Measurements from ENCODE around the gene FGF1.

The FGF1 gene

DNA sequence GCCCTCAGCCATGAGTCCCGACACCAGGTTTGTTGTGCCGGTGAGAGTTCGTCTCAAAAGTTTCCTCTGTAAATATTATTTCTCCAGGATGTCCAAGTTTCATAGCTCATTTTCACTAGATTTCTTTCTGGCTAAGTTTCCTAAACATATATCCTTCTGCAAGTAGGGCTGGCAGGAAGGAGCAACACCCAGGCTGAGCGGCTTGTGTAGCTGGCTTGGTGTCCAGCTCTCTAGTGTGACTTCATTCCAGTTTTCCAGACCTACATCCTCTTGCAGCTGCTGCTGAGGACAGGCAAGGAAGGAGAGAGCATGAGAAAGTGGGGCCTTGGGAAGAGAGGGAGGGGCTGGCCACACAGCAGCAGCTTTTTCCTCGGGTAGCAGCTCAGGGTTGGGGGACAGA lies 80.3 kb downstream of the FGF1 start:
- DNase-seq: no peak

GRCh38 chr5:142602720-142603245 lies 83.1 kb downstream of the FGF1 start:
- no peak for DNase-seq

GRCh38 chr5:142601432-142601831 lies 84.5 kb downstream of the FGF1 start:
- DNase-seq: no peak

GRCh38 chr5:142600611-142601358 lies 85.1 kb downstream of the FGF1 start:
- DNase-seq: no peak

DNA sequence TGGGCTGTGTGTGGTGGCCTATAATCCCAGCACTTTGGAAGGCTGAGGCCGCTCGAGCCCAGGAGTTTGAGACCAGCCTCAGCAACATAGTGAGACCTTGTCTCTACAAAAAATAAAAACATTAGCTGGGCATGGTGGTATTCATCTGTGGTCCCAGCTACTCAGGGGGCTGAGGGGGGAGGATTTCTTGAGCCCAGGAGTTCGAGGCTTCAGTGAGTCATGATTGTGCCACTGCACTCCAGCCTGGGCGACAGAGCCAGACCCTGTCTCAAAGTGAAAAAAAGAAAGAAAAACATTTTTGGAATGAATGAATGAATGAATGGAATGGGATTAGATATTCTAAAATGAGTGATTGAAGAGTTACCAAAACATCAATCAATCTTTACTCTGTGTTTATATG lies 85.8 kb downstream of the FGF1 start:
- DNase-seq: no peak

DNA sequence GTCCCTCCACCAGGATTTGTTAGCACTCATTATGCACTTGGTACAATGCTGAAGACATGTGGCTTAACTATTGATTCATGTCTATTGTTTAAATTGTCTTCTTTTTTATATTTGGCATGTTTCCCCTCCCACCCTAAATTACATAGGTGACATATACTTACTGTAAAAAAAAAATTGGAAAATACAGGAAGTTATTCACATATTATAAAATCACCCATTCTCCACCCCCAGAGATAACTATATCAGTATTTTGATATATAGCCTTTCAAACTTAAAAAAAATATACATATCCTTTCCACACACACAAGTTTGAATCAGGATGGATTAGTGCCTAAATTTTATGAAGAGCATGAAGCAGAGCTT lies 87.6 kb downstream of the FGF1 start:
- DNase-seq: no peak

DNA sequence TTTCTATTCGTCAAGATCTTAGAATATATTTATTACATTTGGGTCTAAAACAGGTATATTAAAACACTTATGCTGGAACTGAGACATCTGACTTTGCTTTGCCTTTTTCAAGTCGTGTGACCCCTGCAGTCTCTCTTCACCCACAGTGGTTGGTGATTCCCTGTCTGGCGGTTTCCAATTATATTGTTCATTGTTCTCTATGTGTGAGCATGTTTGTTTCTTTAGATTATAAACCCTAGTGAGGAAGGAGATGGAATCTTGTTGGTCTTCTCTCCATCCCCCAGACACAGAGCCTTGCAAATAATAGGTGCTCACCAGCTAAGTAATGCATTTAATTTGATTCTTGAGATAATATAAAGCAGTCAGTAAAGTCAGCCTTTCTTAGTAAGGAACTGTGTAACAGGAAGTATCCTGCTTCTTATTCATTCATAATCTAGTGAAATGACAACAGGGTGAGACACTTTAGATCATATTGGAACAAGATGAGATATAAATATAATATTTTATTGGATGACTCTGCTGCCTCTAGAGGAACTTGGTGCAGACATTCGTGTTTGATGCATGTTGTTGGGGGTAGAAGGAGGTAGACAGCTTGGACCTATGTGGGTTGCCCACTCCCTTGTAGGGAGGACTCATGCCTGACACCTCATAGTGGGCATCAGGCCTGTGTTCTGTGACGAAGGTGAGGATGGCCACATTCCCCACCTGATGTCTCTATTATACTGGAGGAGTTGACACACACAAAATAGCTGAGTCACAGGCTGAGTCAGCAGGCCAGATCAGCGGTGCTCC lies 88.1 kb downstream of the FGF1 start:
- DNase-seq: peak; percentile 45

- no peak for DNase-seq
Measured at GRCh38 chr5:142597025-142597424, 88.9 kb downstream of the FGF1 start.

DNA sequence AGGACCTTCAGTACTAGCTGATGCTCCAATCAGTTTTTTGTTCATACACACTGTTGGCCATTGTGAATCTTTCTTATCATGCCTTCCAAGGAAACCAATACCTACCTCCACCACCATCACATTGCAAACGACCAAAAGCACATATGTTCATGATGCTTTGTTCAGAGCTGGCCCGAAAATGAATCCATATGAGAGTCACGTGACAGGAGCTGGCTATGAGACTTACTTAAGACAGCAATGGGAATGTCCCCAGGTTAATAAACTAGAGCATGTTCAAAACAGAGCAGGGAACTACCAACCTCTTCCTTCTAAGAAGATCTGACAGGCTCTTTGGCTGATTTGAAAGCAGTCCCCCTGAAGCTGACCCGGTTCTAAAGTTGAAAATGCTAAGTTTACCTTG lies 93.5 kb downstream of the FGF1 start:
- no peak for DNase-seq

DNA sequence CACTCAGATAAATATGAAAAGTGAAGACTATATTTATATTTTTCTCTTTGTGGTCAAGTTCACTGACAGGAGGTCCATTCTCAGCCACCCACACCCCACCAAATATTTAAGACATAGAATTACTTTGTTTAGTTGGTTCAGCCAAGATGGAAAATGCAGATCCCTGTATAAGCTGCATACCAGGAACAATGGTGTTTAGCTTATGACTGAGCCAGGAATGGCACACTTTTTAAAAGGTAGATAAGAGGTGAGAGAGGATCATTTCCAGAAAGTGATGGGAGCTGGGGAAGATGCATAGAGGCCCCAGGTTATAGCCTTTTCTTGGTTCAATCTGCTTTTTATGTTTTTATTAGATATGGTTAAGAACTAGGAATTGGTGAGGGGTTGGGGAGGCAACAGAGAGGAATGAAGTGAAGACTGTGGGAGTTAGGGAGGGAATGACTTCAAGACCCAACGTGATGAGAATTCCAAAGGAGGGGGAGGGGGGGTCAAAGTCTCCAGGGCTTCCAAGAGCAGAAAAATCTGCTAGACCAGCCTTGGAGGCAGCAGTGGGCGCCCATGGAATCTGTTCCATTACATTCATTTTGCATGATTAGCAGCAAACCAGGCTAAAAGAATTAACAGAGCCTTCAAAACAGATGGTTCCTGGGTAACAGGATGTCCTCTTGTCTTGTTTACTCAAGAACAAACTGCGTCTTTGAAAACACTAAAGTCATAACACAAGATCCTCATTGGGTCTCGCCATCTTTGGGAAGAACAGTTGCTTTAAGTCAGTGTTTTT lies 95.2 kb downstream of the FGF1 start:
- no peak for DNase-seq

DNA sequence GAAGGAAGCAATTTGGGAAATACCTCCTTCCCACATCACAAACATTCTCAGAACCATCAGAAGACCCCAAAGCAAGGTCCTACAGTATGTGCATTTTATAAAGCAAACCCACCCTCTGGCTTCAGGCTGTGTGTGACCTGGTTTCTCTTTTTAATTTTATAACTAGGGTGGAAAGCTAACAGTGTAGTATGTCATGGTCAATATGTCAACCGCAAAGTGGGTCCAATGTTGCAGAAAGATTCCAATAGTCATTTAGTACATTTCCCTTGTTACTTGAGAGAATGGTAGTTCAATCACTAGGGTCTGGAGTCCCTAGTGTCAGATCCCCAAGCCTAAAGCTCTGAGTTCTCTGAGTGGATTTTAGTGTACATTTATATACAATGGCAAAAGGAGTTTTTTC lies 96.2 kb downstream of the FGF1 start:
- DNase-seq: no peak

DNA sequence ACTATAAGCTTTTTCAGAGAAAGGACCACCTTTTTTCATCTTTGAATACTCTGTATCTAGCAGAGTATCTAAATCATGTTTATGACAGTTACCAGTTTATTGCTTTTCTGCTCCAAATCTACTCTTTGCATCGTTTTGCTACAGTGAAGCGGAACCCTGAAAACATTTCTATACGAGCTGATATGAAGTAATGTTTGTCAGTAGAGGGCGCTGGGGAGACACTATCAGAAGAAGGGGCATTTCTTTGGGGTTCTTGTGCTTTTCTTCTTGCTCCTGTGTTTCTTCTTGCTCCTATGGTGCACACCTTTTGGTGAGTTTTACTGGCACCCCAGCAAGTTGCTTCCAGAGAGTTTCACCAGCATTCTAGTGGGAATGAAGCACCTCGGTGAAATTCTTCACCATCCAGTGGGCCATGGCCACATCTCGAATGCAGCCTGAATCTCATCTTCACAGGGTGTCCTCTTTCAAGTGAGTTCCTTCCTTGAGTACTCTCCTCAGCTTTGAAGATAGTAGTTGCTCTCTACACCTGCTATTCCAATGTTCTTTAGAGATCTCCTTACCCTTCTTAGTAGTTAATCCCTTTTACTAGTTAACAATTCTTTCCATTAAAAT lies 98.4 kb downstream of the FGF1 start:
- DNase-seq: peak; percentile 17

- DNase-seq: no peak
Measured at GRCh38 chr5:142586552-142586951, 99.3 kb downstream of the FGF1 start.

DNA sequence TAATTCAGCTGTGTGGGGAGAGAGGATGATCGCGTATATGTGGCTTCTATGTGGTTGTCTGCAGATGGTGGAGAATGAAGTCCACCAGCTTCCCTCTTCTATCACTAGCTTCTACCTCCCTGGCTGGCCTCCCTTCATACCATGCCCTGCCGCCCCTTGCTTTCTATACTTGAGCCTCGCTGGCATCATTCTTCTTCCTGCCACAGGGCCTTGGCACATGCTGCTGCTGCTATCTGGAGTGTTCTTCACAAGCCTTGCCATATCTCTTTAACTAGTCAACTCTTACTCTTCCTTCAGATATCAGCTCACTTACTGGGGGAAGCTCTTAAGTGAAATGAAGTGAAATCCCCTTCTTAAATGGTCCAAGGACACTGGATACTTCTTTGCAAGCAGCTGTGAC lies 100.4 kb downstream of the FGF1 start:
- DNase-seq: no peak

DNA sequence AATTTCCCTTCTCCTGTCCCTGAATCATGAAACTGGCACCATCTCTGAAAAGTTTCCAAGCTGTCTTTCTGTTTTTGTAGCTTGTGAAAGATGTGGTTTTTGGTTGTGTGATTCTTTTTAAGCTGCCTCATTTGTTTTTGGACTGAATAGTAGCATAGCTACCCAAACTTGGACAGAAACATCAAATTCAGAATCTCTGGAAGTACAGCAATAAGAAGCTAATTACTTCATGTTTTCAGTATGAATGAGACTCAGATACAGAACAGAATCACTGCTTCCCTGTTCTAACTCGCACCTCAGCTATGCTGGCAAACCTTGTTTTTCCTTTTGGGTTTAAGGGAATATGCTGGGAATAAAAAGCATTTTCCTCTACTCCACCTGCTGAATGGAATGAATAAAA lies 101.0 kb downstream of the FGF1 start:
- no peak for DNase-seq

DNA sequence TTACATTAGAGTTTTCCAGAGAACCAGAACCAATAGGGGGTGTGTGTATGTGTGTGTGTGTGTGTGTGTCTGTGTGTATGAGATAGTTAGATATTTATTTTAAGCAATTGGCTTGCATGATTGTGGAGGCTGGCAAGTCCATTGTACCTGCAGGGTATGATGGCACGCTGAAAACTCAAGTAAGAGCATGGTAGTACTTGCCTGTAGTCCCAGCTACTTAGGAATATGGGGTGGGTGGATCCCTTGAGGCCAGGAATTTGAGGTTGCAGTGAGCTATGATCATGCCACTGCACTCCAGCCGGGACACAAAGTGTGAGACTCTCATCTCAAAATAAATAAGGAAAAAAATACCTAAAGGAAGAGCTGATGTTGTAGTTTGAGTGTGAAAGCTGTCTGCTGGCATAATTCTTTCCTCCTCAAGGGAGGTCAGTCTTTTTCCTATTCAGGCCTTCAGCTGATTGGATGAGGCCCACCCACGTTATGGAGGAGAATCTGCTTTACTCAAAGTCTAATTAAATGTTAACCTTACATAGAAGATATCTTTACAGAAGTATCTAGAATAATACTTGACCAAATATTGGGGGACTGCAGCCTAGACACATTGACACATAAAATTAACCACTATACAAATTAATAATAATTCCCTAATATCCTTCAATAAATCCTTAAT lies 107.6 kb downstream of the FGF1 start:
- DNase-seq: no peak

DNA sequence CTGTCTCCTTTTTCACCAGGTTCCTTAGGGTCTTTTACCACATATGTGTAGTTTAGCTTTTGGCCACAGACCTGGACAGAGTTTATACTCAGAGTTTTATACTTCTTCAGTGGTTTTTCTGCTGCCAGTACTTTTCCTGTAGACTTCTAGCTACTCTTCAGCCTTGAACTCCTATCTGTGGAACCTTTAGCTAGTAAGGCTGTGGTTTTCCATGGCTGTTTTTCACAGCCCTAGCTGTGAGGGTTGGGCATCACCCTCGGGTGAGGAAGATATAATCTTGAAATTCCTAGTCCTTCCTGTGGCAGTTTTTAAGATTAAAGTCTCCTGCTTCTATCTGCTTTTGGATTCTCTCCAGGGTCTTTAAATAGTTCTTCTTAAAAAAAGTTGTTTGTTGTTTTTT lies 109.1 kb downstream of the FGF1 start:
- DNase-seq: no peak

DNA sequence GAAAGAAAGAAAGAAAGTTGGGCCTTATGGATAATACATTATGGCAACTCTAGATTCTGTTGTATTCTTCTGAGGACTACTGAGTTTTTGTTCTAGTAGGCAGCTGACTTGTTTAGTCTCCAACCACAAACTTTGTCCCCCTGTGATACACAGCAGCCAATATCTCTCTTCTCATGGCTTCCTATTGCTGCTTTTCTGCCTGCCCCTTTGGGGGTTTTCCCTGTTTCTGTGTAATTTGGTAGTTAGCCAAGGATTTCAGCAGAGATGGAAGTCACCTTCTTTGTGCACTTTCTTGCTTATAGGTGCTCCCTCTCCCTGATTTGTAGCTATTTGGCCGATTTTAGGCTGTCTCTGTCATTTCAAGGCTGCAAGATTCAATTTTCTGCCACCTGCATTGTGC lies 109.6 kb downstream of the FGF1 start:
- DNase-seq: no peak

DNA sequence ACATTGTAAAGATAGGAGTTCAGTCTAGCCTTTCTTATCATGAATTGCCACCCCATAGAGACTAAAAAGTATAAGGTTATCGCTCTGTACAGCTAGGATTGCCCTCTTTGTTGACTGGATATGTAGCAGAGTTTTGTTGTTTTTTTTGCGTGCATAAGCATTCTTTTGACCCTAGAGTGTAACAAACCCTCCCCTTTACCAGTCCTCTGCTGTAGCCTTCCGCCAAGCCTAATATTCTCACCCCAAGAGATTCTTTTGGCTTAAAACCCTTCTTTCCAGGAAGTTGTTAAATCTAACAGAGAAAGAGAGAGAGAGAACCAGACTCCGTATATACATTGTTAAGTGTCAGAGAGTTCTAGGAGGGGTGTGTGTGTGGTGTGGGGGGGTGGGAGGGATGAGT lies 113.9 kb downstream of the FGF1 start:
- DNase-seq: no peak

- DNase-seq: no peak
Measured at GRCh38 chr5:142571371-142571770, 114.5 kb downstream of the FGF1 start.

DNA sequence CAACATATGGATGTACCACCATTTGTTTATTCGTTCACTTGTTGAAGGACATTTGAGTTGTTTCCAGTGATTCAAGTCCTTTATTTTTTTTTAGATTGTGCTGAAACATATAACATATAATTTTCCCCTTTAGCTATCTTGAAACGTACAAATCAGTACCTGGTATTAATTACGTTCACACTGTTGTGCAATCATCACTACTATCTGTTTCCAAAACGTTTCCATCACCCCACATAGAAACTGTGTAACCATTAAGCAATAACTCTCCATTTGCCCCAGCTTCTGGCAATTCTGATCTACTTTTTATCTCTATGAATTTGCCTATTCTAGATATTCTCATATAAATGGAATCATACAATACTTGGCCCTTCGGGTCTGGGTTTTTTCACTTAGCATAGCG lies 116.0 kb downstream of the FGF1 start:
- no peak for DNase-seq

GRCh38 chr5:142568996-142569335 lies 116.9 kb downstream of the FGF1 start:
- no peak for DNase-seq

Measured in stimulated activated CD4-positive, alpha-beta T cell treated with anti-CD3 and anti-CD28 coated beads, Interleukin-4, amount 100 ng/mL, for 24 hours (primary cell).